A673 (cell line): Measurements from ENCODE around the gene NRAP.

Source experiments
- CTCF ChIP-seq: fragments of 300-800, 200-600 bp; sonication (generic); conservative IDR thresholded peaks from 2 replicates; pipeline ENCODE4 v1.5.1; 2017; ENCODE audit warnings: low read depth, mild to moderate bottlenecking, antibody characterized with exemption, low read length, moderate library complexity, mixed read lengths
- EZH2 ChIP-seq: fragments of 200-600 bp; sonication (generic); IDR thresholded peaks from 2 replicates; pipeline ENCODE4 v1.6.1; 2017; ENCODE audit warnings: borderline replicate concordance, low read depth, mild to moderate bottlenecking, mixed read lengths, antibody characterized with exemption, low read length; ENCODE audit not compliant: poor library complexity, severe bottlenecking

- TF ChIP-seq EZH2 (no peak), CTCF (no peak)
Observed at GRCh38 chr10:113713640-113713982, 49.8 kb upstream of the NRAP start.
